Activated CD8-positive, alpha-beta T cell treated with anti-CD3 and anti-CD28 coated beads for 36 hours (primary cell): ENCODE data around the gene CAMK2G. TPM values are rescaled to one million over a fixed set of nuclear protein-coding genes. Genes with fewer than 3 reads are reported as not detected.

ENCODE experiments used
- ATAC-seq: fragments of 200-7000 bp; cut with Tn5 transposase; one replicate; pipeline ENCODE4 v1.10.0; 2021; ENCODE audit warnings: mild to moderate bottlenecking, moderate library complexity
- CTCF ChIA-PET: fragments of 350-600 bp; sonication (Branson Sonifier 250); formaldehyde crosslinking; loops from one replicate; lab custom pipeline; 2021; ENCODE audit warnings: antibody characterized with exemption; lab: Charles Lee
- POLR2A ChIA-PET: fragments of 350-600 bp; sonication (Branson Sonifier 250); formaldehyde crosslinking; loops from one replicate; lab custom pipeline; 2021; ENCODE audit warnings: antibody characterized with exemption; lab: Charles Lee
- DNase-seq: peaks from one replicate; pipeline ENCODE4 v3.0.0-alpha.2; 2020
- H3K27ac Mint-ChIP-seq: one replicate; pipeline ENCODE4 v1.8.0; 2021; ENCODE audit warnings: mild to moderate bottlenecking, mixed read lengths
- H3K27me3 Mint-ChIP-seq: one replicate; pipeline ENCODE4 v1.8.0; 2021; ENCODE audit warnings: mixed read lengths
- H3K36me3 Mint-ChIP-seq: one replicate; pipeline ENCODE4 v1.8.0; 2021; ENCODE audit warnings: low read depth, mixed read lengths
- H3K4me1 Mint-ChIP-seq: one replicate; pipeline ENCODE4 v1.8.0; 2021; ENCODE audit warnings: low read depth, mixed read lengths
- H3K4me3 Mint-ChIP-seq: one replicate; pipeline ENCODE4 v1.8.0; 2021; ENCODE audit warnings: mild to moderate bottlenecking, moderate library complexity, mixed read lengths
- H3K9me3 Mint-ChIP-seq: one replicate; pipeline ENCODE4 v1.8.0; 2021; ENCODE audit warnings: mixed read lengths
- CTCF ChIP-seq: fragments of 200-600 bp; IDR thresholded peaks from one replicate; pipeline ENCODE4 v1.8.0; 2022; ENCODE audit warnings: antibody characterized with exemption, mild to moderate bottlenecking
- intact Hi-C: fragments of 100-400 bp; cut with micrococcal nuclease; formaldehyde crosslinking; loops from one replicate; pipeline ENCODE4 v1.10.0; 2022
- total RNA-seq, 2 experiments: library from RNA; stranded (reverse); gene quantifications; one replicate each; pipeline ENCODE4 v1.2.3, GENCODE V29; 2021

The CAMK2G gene
- total RNA-seq, 2 experiments from 2014 or later = 17.8 to 18.5 TPM

- Mint-ChIP-seq H3K4me1 (no peaks in the 10 kb centered on the region), H3K27me3 (no peaks in the 10 kb centered on the region), H3K27ac (no peak overlapping the region), H3K36me3 (peaks cover 30% of the 10 kb centered on the region), H3K9me3 (no peaks in the 10 kb centered on the region), H3K4me3 (no peak overlapping the region)
- intact Hi-C loops = no loop called here
- DNase-seq (no peak), ATAC-seq (no peak)
- no peak for TF ChIP-seq CTCF
- ChIA-PET POLR2A (interaction anchor here (1.3 to 8.4 kb wide), 2 partner anchors 13 to 49 kb away, joined by 4 to 110 read pairs; partner anchors contain the start of genes NDST2 and SEC24C), CTCF (no interaction called here)
These were observed 80.9 kb downstream of the CAMK2G start for GRCh38 chr10:73793456-73793855.

GRCh38 chr10:73791871-73792400 lies 82.4 kb downstream of the CAMK2G start:
- H3K27ac Mint-ChIP-seq = no peak overlapping the region
- H3K4me1 Mint-ChIP-seq = peaks cover 8% of the 10 kb centered on the region
- ATAC-seq (no peak), DNase-seq (no peak)
- no peak for TF ChIP-seq CTCF
- intact Hi-C loops = no loop called here
- no peaks in the 10 kb centered on the region for H3K27me3 Mint-ChIP-seq
- no peak overlapping the region for H3K4me3 Mint-ChIP-seq
- CTCF ChIA-PET = no interaction called here
- H3K36me3 Mint-ChIP-seq = peaks cover 25% of the 10 kb centered on the region
- POLR2A ChIA-PET = interaction anchor here (0.6 to 8.4 kb wide), 2 partner anchors 10 to 15 kb away, joined by 3 to 110 read pairs; partner anchors contain the start of gene NDST2
- no peaks in the 10 kb centered on the region for H3K9me3 Mint-ChIP-seq

- H3K4me1 Mint-ChIP-seq = peaks cover 14% of the 10 kb centered on the region
- intact Hi-C loops = no loop called here
- H3K4me3 Mint-ChIP-seq = no peak overlapping the region
- ChIA-PET POLR2A (interaction anchor here (0.5 kb wide), 1 partner anchor 239 kb away, joined by 3 read pairs; no protein-coding TSS in a partner anchor), CTCF (no interaction called here)
- ATAC-seq (no peak), DNase-seq (no peak)
- no peaks in the 10 kb centered on the region for H3K9me3 Mint-ChIP-seq
- TF ChIP-seq CTCF = no peak
- no peak overlapping the region for H3K27ac Mint-ChIP-seq
- H3K36me3 Mint-ChIP-seq = peaks cover 23% of the 10 kb centered on the region
- H3K27me3 Mint-ChIP-seq = no peaks in the 10 kb centered on the region
These were observed 83.3 kb downstream of the CAMK2G start for GRCh38 chr10:73790886-73791625.

- POLR2A ChIA-PET = interaction anchor here (1.2 to 11.7 kb wide), 4 partner anchors 11 to 20 kb away, joined by 3 to 112 read pairs (median 8); a partner anchor contains a TSS
- Mint-ChIP-seq H3K36me3 (peaks cover 21% of the 10 kb centered on the region), H3K4me3 (no peak overlapping the region), H3K9me3 (no peaks in the 10 kb centered on the region), H3K27me3 (no peaks in the 10 kb centered on the region), H3K4me1 (peaks cover 18% of the 10 kb centered on the region), H3K27ac (no peak overlapping the region)
- CTCF ChIA-PET = interaction anchor here (0.9 kb wide), 2 partner anchors 9 to 21 kb away, joined by 3 read pairs; no protein-coding TSS in a partner anchor
- ATAC-seq (no peak), DNase-seq (no peak)
- TF ChIP-seq CTCF = no peak
- intact Hi-C loops = no loop called here
These were observed 84.7 kb downstream of the CAMK2G start for GRCh38 chr10:73789659-73790055.
